HCT116 (cell line): ENCODE data around the gene CTBP2. TPM values are rescaled to one million over a fixed set of nuclear protein-coding genes. Genes with fewer than 3 reads are reported as not detected.

Experiments used
- ATAC-seq: fragments of 200-7000 bp; cut with Tn5 transposase; 2 replicates; pipeline ENCODE4 v1.9.1; 2020; ENCODE audit warnings: mild to moderate bottlenecking, moderate library complexity
- BruUV-seq: library from RNA; stranded (reverse); fragments of 400-500 nt; replicated peaks from 2 replicates; lab custom pipeline; 2021; lab: Mats Ljungman, UMichigan
- CTCF ChIA-PET: fragments of 300-600 bp; sonication (Branson Sonifier 250); formaldehyde crosslinking; loops from one replicate; lab custom pipeline; 2021; ENCODE audit warnings: antibody characterized with exemption; lab: Charles Lee
- POLR2A ChIA-PET: fragments of 300-600, 350-600 bp; sonication (Branson Sonifier 250); formaldehyde crosslinking; loops from one replicate; lab custom pipeline; 2021; ENCODE audit warnings: antibody characterized with exemption; lab: Charles Lee
- RAD21 ChIA-PET, 2 experiments: fragments of 300-600 bp; sonication (Branson Sonifier 250); formaldehyde crosslinking; loops; one replicate each; lab custom pipeline; 2023; ENCODE audit warnings: low total read pairs in 2 of 2; ENCODE audit not compliant: uncharacterized antibody in 2 of 2, unreplicated experiment in 2 of 2, low non-redundant PET in 1 of 2; lab: Charles Lee
- DNase-seq: peaks from one replicate; pipeline ENCODE4 v3.0.0-alpha.2; 2010; ENCODE audit warnings: low read depth, low spot score
- H2AFZ ChIP-seq: fragments of 200-600 bp; shearing (Covaris generic), sonication (generic); 2 replicates; pipeline ENCODE4 v1.6.1; 2017; ENCODE audit warnings: low read depth, mixed run types, mixed read lengths, antibody characterized with exemption, low read length; ENCODE audit not compliant: poor library complexity, severe bottlenecking
- H3K27ac ChIP-seq: 2 replicates; pipeline ENCODE4 v1.5.1; 2012; ENCODE audit warnings: low read depth, low read length
- H3K27me3 ChIP-seq: fragments of 200-600 bp; sonication (generic); 2 replicates; pipeline ENCODE4 v1.6.1; 2016; ENCODE audit warnings: mixed run types, low read length, mixed read lengths; ENCODE audit not compliant: insufficient read depth
- H3K36me3 ChIP-seq, 2 experiments: fragments of 200-500 bp in 1 of 2; fragments of 200-600 bp in 1 of 2; sonication (Bioruptor generic) in 1 of 2; sonication (generic) in 1 of 2; 2 replicates each; pipeline versions ENCODE4 v1.5.1 to v1.6.1; 2014 to 2016; ENCODE audit warnings: low read length in 2 of 2, inconsistent platforms in 1 of 2, mixed read lengths in 1 of 2, mixed run types in 1 of 2; ENCODE audit not compliant: insufficient read depth in 2 of 2, control insufficient read depth in 1 of 2
- H3K4me1 ChIP-seq, 2 experiments: fragments of 200-600 bp in 1 of 2; sonication (generic) in 1 of 2; 2 replicates each; pipeline versions ENCODE4 v1.5.1 to v1.6.1; 2012 to 2017; ENCODE audit warnings: low read length in 2 of 2, inconsistent platforms in 1 of 2, mild to moderate bottlenecking in 1 of 2, mixed read lengths in 1 of 2, mixed run types in 1 of 2, moderate library complexity in 1 of 2; ENCODE audit not compliant: insufficient read depth in 2 of 2, control insufficient read depth in 1 of 2
- H3K4me2 ChIP-seq: fragments of 200-600 bp; sonication (generic); 2 replicates; pipeline ENCODE4 v1.6.1; 2017; ENCODE audit warnings: mixed run types, low read length, mixed read lengths
- H3K4me3 ChIP-seq, 2 experiments: fragments of 200-600 bp in 1 of 2; sonication (generic) in 1 of 2; replicated peaks in 1 of 2; 2 replicates each; pipeline ENCODE4 v1.5.1; 2011 to 2016; ENCODE audit warnings: low read length in 2 of 2, control low read depth in 1 of 2, low read depth in 1 of 2, mild to moderate bottlenecking in 1 of 2, mixed read lengths in 1 of 2, mixed run types in 1 of 2
- H3K79me2 ChIP-seq: fragments of 200-600 bp; sonication (generic); 2 replicates; pipeline ENCODE4 v1.6.1; 2017; ENCODE audit warnings: mild to moderate bottlenecking, mixed run types, low read length, moderate library complexity, mixed read lengths; ENCODE audit not compliant: insufficient read depth
- H3K9ac ChIP-seq: fragments of 200-600 bp; sonication (generic); 2 replicates; pipeline ENCODE4 v1.6.1; 2016; ENCODE audit warnings: low read length, mixed read lengths
- H3K9me2 ChIP-seq: fragments of 200-600 bp; sonication (generic), shearing (Covaris generic); 2 replicates; pipeline ENCODE4 v1.6.1; 2017; ENCODE audit warnings: mixed run types, mild to moderate bottlenecking, moderate library complexity; ENCODE audit not compliant: insufficient read depth
- H3K9me3 ChIP-seq, 2 experiments: fragments of 200-500 bp in 1 of 2; fragments of 200-600 bp in 1 of 2; sonication (Bioruptor generic) in 1 of 2; sonication (generic) in 1 of 2; 2 replicates each; pipeline ENCODE4 v1.6.1; 2014 to 2017; ENCODE audit warnings: low read length in 2 of 2, mixed read lengths in 2 of 2, inconsistent platforms in 1 of 2, low read depth in 1 of 2, mild to moderate bottlenecking in 1 of 2, mixed run types in 1 of 2, moderate library complexity in 1 of 2; ENCODE audit not compliant: control insufficient read depth in 1 of 2, insufficient read depth in 1 of 2
- H4K20me1 ChIP-seq: fragments of 200-600 bp; sonication (generic), shearing (Covaris generic); 2 replicates; pipeline ENCODE4 v1.6.1; 2017; ENCODE audit warnings: mixed run types, mild to moderate bottlenecking, moderate library complexity; ENCODE audit not compliant: insufficient read depth
- CBX3 ChIP-seq: IDR thresholded peaks from 2 replicates; pipeline ENCODE4 v1.6.1; 2012; ENCODE audit warnings: low read depth
- ELF1 ChIP-seq: IDR thresholded peaks from 2 replicates; pipeline ENCODE4 v1.6.1; 2012; ENCODE audit warnings: low read depth, borderline replicate concordance
- EZH2 ChIP-seq: fragments of 200-600 bp; sonication (generic); IDR thresholded peaks from 2 replicates; pipeline ENCODE4 v1.6.1; 2017; ENCODE audit warnings: antibody characterized with exemption, mixed run types
- EZH2phosphoT487 ChIP-seq: fragments of 200-600 bp; IDR thresholded peaks from 2 replicates; pipeline ENCODE4 v1.6.1; 2018; ENCODE audit warnings: antibody characterized with exemption, borderline replicate concordance
- FOSL1 ChIP-seq: IDR thresholded peaks from 2 replicates; pipeline ENCODE4 v1.6.1; 2012; ENCODE audit warnings: low read depth
- JUND ChIP-seq: IDR thresholded peaks from 2 replicates; pipeline ENCODE4 v1.6.1; 2012
- POLR2A ChIP-seq: IDR thresholded peaks from 2 replicates; pipeline ENCODE4 v1.7.0; 2011; ENCODE audit warnings: borderline replicate concordance; ENCODE audit not compliant: insufficient read depth, insufficient read length; ENCODE audit errors: extremely low read depth
- POLR2AphosphoS5 ChIP-seq: IDR thresholded peaks from 2 replicates; pipeline ENCODE4 v1.6.1; 2011; ENCODE audit warnings: mild to moderate bottlenecking, low read depth, low read length, moderate library complexity
- RAD21 ChIP-seq: IDR thresholded peaks from 2 replicates; pipeline ENCODE4 v1.6.1; 2012; ENCODE audit warnings: low read depth, mild to moderate bottlenecking
- SIN3A ChIP-seq: IDR thresholded peaks from 2 replicates; pipeline ENCODE4 v1.6.1; 2012; ENCODE audit warnings: low read depth
- SRF ChIP-seq: IDR thresholded peaks from 2 replicates; pipeline ENCODE4 v1.6.1; 2012; ENCODE audit warnings: low read depth
- TCF7L2 ChIP-seq: IDR thresholded peaks from 2 replicates; pipeline ENCODE4 v1.7.0; 2011; ENCODE audit warnings: borderline replicate concordance, inconsistent platforms; ENCODE audit not compliant: insufficient read depth, insufficient read length; ENCODE audit errors: extremely low read depth
- YY1 ChIP-seq: IDR thresholded peaks from 2 replicates; pipeline ENCODE4 v1.6.1; 2011; ENCODE audit warnings: low read length, low read depth, moderate library complexity, mild to moderate bottlenecking; ENCODE audit not compliant: insufficient replicate concordance; ENCODE audit errors: extremely low read depth
- ZFX ChIP-seq: fragments of 450-650 bp; IDR thresholded peaks from 2 replicates; pipeline ENCODE4 v1.6.1; 2017
- ZNF274 ChIP-seq: fragments of 200-500 bp; sonication (Bioruptor generic); IDR thresholded peaks from 2 replicates; pipeline ENCODE4 v1.6.1; 2014; ENCODE audit warnings: mild to moderate bottlenecking, low read depth, low read length, inconsistent platforms
- intact Hi-C: fragments of 100-400 bp; cut with micrococcal nuclease; formaldehyde crosslinking; loops from 2 replicates; pipeline ENCODE4 v1.10.0; 2022
- total RNA-seq: library from RNA; stranded (reverse); gene quantifications from one replicate; pipeline ENCODE4 v1.2.1, GENCODE V29; 2021; ENCODE audit not compliant: unreplicated experiment
- TF ChIP-seq, protein P1 (sequence below): IDR thresholded peaks from 2 replicates; pipeline ENCODE4 v1.6.1; 2011; ENCODE audit warnings: mild to moderate bottlenecking, low read length, moderate library complexity; ENCODE audit not compliant: insufficient replicate concordance; ENCODE audit errors: extremely low read depth
- TF ChIP-seq, protein P2 (sequence below): IDR thresholded peaks from 2 replicates; pipeline ENCODE4 v1.6.1; 2012; ENCODE audit warnings: low read depth
- TF ChIP-seq, protein P3 (sequence below), 3 experiments: fragments of 200-600 bp in 1 of 3; sonication (generic) in 1 of 3; IDR thresholded peaks in 2 of 3; conservative IDR thresholded peaks in 1 of 3; 2 replicates each; pipeline ENCODE4 v1.5.1; 2012 to 2017; ENCODE audit warnings: low read depth in 2 of 3, low read length in 2 of 3, antibody characterized with exemption in 1 of 3, borderline replicate concordance in 1 of 3, control low read depth in 1 of 3, mild to moderate bottlenecking in 1 of 3, mixed read lengths in 1 of 3, mixed run types in 1 of 3, moderate library complexity in 1 of 3; ENCODE audit not compliant: insufficient read depth in 1 of 3
- TF ChIP-seq, protein P4 (sequence below): IDR thresholded peaks from 2 replicates; pipeline ENCODE4 v1.6.1; 2012

Gene CTBP2
- total RNA-seq, 1 experiment from 2014 or later = 144 TPM

DNA sequence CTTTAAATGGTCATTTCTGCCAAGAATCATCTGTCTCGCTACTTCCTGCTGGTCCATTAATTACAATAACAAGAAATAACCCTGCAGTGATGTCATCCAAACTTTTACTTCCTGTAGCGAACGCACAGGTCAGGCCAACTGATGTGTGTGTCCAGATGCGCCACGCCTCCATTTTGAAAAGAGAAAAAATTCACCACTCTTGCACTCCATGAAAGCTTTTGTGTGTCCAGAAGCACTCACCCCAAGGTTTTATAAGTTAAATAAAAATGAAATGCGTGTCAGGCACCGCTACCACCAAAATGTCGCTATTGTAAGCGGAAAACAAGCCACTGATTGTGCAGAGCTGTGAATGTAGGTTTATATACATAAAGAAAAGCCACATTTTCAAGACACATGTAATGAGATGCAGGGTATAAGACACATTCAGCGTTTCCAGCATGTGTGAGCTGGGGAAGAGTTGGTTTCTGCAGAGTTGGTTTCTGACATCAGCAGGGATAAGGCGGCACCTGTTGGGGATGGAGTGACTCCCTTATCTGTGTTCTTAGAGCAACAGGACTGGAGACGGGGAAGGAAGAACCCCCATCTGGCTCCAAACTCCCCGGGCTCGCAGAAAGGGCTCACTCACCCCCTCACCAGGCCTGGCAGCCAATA is 83.3 kb downstream of the CTBP2 start:
- H3K9ac ChIP-seq = no peak overlapping the region
- BruUV-seq = no TSS peak
- H3K9me2 ChIP-seq = no peaks in the 10 kb centered on the region
- ChIA-PET CTCF (no interaction called here), POLR2A (no interaction called here), RAD21 (no interaction called here)
- H3K4me1 ChIP-seq = peaks cover 0 to 5% of the 10 kb centered on the region in 2 experiments; a peak in 1 of 4 replicates
- no peak overlapping the region for H3K27ac ChIP-seq
- ATAC-seq (no peak), DNase-seq (no peak)
- no peak overlapping the region for H3K4me2 ChIP-seq
- intact Hi-C loops = no loop called here
- H4K20me1 ChIP-seq = no peaks in the 10 kb centered on the region
- H3K4me3 ChIP-seq = no peak overlapping the region
- H3K79me2 ChIP-seq = peaks cover 97% of the 10 kb centered on the region
- TF ChIP-seq FOSL1 (no peak), YY1 (no peak), ELF1 (no peak), JUND (no peak), SRF (no peak), EZH2 (no peak), EZH2phosphoT487 (no peak), POLR2A (no peak), RAD21 (no peak), SIN3A (no peak), CBX3 (no peak), TCF7L2 (no peak), ZNF274 (no peak), POLR2AphosphoS5 (no peak), ZFX (no peak)
- TF ChIP-seq, protein P1, sequence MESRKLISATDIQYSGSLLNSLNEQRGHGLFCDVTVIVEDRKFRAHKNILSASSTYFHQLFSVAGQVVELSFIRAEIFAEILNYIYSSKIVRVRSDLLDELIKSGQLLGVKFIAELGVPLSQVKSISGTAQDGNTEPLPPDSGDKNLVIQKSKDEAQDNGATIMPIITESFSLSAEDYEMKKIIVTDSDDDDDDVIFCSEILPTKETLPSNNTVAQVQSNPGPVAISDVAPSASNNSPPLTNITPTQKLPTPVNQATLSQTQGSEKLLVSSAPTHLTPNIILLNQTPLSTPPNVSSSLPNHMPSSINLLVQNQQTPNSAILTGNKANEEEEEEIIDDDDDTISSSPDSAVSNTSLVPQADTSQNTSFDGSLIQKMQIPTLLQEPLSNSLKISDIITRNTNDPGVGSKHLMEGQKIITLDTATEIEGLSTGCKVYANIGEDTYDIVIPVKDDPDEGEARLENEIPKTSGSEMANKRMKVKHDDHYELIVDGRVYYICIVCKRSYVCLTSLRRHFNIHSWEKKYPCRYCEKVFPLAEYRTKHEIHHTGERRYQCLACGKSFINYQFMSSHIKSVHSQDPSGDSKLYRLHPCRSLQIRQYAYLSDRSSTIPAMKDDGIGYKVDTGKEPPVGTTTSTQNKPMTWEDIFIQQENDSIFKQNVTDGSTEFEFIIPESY = no peak
- TF ChIP-seq, protein P2, sequence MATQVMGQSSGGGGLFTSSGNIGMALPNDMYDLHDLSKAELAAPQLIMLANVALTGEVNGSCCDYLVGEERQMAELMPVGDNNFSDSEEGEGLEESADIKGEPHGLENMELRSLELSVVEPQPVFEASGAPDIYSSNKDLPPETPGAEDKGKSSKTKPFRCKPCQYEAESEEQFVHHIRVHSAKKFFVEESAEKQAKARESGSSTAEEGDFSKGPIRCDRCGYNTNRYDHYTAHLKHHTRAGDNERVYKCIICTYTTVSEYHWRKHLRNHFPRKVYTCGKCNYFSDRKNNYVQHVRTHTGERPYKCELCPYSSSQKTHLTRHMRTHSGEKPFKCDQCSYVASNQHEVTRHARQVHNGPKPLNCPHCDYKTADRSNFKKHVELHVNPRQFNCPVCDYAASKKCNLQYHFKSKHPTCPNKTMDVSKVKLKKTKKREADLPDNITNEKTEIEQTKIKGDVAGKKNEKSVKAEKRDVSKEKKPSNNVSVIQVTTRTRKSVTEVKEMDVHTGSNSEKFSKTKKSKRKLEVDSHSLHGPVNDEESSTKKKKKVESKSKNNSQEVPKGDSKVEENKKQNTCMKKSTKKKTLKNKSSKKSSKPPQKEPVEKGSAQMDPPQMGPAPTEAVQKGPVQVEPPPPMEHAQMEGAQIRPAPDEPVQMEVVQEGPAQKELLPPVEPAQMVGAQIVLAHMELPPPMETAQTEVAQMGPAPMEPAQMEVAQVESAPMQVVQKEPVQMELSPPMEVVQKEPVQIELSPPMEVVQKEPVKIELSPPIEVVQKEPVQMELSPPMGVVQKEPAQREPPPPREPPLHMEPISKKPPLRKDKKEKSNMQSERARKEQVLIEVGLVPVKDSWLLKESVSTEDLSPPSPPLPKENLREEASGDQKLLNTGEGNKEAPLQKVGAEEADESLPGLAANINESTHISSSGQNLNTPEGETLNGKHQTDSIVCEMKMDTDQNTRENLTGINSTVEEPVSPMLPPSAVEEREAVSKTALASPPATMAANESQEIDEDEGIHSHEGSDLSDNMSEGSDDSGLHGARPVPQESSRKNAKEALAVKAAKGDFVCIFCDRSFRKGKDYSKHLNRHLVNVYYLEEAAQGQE = no peak
- TF ChIP-seq, protein P3, sequence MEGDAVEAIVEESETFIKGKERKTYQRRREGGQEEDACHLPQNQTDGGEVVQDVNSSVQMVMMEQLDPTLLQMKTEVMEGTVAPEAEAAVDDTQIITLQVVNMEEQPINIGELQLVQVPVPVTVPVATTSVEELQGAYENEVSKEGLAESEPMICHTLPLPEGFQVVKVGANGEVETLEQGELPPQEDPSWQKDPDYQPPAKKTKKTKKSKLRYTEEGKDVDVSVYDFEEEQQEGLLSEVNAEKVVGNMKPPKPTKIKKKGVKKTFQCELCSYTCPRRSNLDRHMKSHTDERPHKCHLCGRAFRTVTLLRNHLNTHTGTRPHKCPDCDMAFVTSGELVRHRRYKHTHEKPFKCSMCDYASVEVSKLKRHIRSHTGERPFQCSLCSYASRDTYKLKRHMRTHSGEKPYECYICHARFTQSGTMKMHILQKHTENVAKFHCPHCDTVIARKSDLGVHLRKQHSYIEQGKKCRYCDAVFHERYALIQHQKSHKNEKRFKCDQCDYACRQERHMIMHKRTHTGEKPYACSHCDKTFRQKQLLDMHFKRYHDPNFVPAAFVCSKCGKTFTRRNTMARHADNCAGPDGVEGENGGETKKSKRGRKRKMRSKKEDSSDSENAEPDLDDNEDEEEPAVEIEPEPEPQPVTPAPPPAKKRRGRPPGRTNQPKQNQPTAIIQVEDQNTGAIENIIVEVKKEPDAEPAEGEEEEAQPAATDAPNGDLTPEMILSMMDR (IDR thresholded peaks at IDR 0.05 in 2 of 3, conservative IDR thresholded peaks at IDR 0.05 in 1 of 3; ENCODE audit: borderline replicate concordance in 1 of 3, insufficient read depth in 1 of 3, low read depth in 2 of 3, low read length in 2 of 3) = no peak
- TF ChIP-seq, protein P4, sequence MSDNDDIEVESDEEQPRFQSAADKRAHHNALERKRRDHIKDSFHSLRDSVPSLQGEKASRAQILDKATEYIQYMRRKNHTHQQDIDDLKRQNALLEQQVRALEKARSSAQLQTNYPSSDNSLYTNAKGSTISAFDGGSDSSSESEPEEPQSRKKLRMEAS = no peak
- H3K27me3 ChIP-seq = no peaks in the 10 kb centered on the region
- no peak overlapping the region for H2AFZ ChIP-seq
- no peaks in the 10 kb centered on the region for H3K9me3 ChIP-seq
- H3K36me3 ChIP-seq = peaks cover 0 to 7% of the 10 kb centered on the region in 2 experiments; a peak in 2 of 4 replicates
